Raji (cell line): ENCODE results near the gene STK11.
A peak's percentile ranks its signal among the peaks of the same experiment; 100 is the strongest.

Experiments
- POLR2A ChIP-seq: IDR thresholded peaks from 2 replicates; pipeline ENCODE4 v1.6.1; 2011; ENCODE audit warnings: low read depth, low read length, control low read depth; ENCODE audit not compliant: insufficient read depth

Gene STK11

DNA sequence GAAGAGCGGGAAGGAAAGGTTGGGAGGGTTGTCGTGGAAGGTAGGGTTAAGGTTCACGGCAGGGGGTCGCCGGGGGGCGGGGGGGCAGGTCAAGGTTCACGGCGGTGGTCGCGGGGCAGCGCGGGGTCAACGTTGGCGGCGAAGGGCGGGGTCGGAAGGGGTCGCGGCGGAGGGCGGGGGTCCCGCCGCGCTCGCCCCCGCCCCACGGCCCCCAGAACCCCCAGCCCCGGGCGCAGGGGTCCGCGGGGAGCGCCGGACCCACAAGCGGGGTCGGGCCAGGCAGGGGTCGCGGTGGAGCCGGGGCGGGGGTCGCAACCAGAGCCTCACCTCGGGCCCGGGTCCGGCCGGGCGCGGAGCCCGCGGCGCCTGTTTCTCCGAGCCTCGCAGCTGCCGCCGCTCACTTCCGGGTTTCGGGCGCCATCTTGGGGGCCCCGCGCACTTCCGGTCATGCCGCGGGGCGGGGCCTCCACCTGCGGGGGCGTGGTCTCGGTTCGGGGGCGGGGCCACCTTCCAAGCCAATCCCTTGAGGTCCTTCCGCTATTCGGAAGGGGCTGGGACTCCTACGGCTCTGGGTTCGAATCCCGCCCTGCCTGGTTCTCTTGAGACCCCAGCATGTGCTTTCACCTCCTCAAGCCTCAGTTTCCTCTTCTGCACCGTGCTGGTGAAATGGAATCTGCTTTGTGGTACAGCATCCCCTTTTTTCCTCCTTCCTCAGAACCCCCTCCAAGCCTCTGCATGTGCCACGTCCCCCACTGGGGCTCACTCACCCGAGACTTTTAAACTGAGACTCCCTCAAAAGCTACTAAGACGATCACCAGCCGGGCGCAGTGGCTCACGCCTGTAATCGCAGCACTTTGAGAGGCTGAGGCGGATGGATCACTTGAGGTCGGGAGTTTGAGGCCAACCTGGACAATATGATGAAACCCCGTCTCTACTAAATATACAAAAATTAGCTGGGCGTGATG lies 31.5 kb upstream of the STK11 start, which contains the start of gene SBNO2:
Gene SBNO2 (minus strand): TSS at position 424 of the 965 bp plus-strand sequence. CDS start 19,992 bp downstream, outside the sequence.
- TF ChIP-seq POLR2A, result peak; percentile 79

DNA sequence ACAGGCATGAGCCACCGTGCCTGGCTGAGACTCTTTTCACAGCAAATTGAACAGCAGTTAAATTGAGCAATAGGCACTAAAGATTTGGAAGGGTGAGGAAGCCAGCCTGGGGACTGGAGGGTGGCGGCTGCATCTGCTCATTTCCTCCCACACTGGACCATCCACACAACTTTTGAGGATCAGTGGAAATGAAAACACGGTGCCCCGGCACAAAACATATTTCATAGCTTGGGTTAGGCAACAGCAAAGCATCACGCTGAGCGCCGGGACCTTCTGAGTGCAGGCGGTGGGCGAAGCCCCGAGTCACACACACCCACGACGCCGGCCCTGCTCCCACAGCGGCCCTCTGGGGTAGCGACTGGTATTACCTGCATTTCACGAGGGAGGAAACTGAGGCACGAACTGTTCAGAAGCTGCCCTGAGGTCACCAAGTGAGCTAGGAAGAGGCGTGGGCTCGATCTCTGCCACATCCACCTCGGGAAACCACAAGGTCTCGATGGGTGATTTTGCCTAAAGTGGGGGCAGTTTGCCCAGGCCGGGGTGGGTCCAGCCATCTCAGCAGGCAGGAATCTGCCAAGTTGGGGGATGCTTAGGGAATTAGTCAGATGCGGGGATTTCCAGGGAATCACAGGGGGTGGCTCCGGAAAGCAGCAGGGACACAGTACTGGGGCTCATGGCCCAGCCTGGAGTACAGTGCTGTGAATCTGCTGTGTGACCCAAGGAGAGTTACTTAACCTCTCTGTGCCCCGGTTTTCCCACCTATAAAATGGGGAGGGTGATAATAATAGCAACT lies 28.1 kb upstream of the STK11 start:
- no peak for TF ChIP-seq POLR2A

DNA sequence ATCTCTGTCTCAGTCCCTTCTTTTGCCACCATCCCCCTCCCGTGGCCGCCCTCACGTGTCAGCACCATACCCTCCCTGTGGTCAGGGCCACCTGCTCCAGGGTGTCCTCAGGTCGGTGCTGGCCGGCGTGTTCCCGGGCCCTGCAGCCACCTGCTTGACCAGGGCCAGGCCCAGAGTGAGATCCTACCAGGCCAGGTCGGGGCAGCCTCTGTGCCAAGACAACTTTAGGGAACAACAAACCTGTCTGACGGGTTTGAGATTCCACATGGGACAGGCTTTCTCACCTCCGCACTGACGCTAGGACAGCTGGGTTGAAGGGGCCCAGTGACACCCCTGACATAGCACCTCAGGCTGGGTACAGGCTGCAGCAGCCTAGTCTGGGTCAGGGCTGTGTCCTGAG lies 24.0 kb upstream of the STK11 start:
- no peak for TF ChIP-seq POLR2A

DNA sequence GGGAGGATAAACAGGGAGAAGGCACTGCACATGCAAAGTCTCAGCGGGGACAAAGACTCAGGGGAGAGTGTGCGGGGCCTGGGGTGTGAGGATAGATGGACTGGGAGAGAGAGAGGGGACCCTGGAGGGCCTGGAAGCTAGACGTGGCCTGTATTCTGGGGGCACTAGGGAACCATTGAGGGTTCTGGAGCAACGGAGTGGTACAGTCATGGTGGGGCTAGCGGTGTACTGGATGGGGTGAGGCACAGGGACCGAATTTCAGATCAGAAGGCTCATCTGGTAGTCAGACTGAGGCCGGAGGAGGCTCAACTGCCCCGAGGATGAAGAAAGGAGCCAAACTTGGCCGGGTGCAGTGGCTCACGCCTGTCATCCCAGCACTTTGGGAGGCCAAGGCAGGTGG lies 23.5 kb upstream of the STK11 start:
- no peak for TF ChIP-seq POLR2A

DNA sequence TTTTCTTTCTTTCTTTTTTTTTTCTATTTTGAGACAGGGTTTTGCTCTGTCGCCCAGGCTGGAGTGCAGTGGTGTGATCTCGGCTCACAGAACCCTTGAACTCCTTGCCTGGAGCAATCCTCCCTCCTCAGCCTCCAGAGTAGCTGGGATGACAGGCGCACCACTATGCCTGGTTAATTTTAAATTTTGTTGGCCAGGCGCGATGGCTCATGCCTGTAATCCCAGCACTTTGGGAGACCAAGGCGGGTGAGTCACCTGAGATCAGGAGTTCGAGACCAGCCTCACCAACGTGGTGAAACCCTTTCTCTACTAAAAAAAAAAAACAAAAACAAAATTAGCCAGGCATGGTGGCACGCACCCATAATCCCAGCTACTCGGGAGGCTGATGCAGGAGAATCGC lies 22.9 kb upstream of the STK11 start:
- no peak for TF ChIP-seq POLR2A

DNA sequence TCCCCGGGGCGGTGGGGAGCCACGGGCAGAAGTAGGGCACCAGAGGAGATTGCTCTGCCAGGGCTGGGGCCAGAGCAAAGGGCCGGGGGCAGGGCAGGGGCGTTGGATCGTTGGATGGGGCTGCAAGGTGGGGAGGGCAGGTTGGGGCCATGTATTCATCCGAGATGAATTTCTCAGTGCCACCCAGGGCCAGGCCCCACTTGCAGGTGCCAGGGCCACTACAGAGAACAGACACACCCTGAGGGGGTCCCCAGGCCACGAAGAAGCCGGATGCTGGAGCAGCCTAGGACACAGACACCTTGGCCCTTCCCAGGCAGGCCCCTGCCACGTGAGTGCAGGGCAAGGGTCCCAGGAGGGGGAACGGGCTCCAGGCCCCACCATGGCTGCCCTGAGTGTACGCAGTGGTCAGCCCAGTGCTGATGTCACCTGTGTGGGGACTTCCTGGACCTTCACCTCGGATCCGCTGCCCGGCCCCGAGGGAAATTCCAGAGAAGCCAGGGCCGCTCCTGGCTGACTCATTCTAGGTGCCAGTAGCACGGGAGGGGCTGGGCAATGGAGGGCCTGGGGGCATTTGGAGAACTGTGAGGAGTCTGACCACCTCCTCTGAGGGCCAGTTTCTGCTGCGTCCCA lies 21.9 kb upstream of the STK11 start:
- no peak for TF ChIP-seq POLR2A

DNA sequence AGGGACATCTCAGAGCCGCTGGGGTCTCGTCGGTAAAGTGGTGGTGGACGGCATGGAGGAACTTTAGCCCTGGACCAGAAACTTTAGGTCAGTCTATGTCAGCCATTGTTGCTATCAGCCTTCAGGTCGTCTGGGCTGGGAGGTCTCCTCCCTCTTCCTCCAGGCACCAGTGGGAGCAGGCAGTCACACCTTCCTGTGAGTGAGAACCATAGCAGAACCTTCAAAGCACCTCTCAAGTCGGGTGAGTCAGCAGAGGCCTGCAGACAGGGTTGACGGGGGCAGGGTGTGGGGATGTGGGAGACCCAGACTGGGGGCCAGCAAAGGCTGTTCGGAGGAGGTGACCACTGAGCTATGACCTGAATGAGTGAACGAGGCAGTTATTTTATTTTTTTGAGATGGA lies 16.2 kb upstream of the STK11 start:
- TF ChIP-seq POLR2A, result no peak

DNA sequence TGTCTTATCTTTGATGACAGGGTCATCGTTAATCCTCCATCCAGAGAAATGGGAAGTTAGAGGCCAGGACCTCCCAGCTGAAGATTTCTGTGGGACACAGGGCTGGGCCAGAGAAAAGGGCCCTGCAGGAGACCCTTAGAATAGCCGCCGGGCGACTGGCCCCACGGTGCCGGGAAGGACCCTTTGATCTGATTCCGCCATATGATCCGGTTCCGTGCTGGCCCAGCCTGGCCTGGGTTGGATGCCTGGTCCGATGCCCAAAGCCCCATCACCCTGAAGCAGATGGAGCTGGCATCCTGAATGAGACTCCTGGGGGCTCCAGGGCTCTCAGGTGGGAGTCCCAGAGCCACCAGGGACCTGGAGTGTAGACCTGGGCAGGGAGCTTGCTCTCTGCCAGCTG lies 6.0 kb upstream of the STK11 start:
- no peak for TF ChIP-seq POLR2A

DNA sequence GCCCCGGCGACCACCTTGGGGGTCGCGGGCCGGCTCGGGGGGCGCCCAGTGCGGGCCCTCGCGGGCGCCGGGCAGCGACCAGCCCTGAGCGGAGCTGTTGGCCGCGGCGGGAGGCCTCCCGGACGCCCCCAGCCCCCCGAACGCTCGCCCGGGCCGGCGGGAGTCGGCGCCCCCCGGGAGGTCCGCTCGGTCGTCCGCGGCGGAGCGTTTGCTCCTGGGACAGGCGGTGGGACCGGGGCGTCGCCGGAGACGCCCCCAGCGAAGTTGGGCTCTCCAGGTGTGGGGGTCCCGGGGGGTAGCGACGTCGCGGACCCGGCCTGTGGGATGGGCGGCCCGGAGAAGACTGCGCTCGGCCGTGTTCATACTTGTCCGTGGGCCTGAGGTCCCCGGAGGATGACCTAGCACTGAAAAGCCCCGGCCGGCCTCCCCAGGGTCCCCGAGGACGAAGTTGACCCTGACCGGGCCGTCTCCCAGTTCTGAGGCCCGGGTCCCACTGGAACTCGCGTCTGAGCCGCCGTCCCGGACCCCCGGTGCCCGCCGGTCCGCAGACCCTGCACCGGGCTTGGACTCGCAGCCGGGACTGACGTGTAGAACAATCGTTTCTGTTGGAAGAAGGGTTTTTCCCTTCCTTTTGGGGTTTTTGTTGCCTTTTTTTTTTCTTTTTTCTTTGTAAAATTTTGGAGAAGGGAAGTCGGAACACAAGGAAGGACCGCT lies 729 bp downstream of the STK11 start:
- TF ChIP-seq POLR2A, result 0 out of 2 replicates have a peak, but pooled peaks have one; percentile 7

DNA sequence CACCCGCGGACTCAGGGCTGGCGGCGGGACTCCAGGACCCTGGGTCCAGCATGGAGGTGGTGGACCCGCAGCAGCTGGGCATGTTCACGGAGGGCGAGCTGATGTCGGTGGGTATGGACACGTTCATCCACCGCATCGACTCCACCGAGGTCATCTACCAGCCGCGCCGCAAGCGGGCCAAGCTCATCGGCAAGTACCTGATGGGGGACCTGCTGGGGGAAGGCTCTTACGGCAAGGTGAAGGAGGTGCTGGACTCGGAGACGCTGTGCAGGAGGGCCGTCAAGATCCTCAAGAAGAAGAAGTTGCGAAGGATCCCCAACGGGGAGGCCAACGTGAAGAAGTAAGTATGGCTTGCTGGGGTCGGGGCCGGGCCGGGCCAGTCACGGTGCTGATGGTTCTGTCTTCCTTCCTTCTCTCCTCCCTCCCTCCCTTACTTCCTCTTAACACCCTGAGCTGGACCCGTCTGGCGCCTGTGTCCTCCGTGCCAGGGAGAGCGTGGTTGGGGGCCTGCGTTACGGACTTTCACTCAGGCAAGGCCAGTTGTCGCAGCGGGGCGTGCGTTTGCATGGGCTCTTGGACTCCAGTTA lies 1.4 kb downstream of the STK11 start:
- 0 out of 2 replicates have a peak, but pooled peaks have one; percentile 16 for TF ChIP-seq POLR2A

DNA sequence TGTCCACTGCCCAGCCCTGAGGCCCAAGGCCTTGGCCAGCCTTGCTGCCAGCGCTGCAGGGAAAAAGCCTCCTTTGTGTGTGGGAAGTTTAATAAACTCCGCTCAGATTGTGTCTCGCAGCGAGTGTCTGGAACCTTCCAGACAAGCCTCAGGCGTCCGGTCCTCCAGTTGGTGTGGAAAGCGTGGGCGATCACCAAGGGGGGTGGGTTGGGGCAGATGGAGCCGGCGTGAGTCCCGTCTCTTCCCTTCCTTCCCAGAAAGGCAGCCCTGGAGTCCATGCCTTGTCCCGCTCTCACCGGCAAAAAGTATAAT lies 4.6 kb downstream of the STK11 start:
- TF ChIP-seq POLR2A, result no peak

DNA sequence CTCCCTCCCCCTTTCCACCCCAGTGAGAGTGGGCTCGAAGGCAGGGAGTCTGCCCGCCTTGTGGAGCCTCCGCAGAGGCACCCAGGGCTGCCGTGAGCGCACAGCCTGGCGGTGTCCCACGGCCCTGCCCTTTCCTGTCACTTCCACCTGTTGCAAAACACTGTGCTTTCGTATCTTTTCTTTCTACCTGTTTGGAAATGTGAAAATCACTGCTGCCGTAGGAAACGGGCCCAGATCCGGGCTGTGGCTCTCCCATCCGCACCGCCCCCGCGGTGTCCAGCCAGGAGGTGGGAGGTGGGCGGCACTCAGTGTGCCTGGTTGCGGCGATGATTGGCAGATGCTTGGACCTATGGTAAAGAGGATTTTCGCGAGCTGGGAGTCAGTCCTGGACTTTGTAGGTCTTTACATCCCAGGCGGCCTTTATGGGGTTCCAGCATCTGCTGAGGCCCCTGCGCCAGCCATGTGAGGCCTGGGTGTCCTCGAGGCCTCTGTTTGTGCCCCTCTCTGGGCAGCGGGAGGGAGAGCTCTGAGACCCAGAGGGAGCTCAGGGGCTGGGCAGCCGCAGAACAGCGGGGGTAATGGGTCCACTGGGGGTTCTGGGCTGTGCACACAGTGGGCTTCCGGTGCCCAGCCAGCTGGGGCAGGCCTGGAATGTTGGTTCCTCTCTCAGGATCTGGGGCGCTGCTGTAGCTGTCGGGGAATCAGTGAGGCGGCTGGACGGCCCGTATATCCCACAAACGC lies 6.1 kb downstream of the STK11 start:
- TF ChIP-seq POLR2A, result no peak

DNA sequence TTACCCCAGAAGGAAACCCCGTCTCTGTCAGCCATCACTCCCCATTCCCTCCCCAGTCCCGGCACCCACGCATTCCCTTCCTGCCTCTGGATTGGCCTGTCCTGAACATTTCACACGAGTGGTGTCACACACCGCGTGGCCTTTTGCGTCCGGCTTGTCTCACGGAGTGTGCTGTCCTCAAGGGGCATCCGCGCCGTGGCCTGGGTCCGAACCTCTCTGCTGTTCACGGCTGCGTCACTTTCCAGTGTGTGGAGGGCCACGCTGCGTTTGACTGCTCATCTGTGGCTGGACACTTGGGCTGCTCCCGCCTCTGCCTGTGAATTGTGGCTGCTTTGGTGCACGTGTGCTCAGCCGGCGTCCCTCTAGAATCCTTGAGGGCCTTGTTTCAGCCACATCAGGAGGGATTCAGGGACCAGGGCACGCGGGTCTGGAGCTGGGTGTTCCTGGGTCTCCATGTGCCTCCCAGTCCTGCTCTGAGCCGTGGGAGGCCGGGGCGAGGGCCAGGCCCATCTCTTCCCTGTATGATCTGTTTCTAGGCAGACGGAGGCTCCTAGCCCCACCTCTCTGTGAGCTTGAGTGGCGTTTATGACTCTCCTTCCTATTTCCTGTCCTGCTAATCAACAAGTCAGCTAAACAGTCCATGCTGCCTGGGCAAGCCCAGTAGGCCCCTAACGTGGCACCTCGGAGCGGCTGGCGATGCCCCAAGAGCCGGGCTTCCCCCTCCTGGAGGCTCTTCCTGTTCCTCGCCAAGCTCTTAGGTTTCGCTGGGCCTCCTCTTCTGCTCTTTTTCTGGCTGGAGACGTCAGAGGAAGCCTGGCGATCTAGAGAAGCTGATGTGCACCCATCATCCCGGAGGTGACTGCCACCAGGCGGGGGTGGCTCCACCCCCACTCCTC lies 8.1 kb downstream of the STK11 start:
- no peak for TF ChIP-seq POLR2A
